Measurements from ENCODE around the gene SYNJ2BP.

SYNJ2BP gene

DNA sequence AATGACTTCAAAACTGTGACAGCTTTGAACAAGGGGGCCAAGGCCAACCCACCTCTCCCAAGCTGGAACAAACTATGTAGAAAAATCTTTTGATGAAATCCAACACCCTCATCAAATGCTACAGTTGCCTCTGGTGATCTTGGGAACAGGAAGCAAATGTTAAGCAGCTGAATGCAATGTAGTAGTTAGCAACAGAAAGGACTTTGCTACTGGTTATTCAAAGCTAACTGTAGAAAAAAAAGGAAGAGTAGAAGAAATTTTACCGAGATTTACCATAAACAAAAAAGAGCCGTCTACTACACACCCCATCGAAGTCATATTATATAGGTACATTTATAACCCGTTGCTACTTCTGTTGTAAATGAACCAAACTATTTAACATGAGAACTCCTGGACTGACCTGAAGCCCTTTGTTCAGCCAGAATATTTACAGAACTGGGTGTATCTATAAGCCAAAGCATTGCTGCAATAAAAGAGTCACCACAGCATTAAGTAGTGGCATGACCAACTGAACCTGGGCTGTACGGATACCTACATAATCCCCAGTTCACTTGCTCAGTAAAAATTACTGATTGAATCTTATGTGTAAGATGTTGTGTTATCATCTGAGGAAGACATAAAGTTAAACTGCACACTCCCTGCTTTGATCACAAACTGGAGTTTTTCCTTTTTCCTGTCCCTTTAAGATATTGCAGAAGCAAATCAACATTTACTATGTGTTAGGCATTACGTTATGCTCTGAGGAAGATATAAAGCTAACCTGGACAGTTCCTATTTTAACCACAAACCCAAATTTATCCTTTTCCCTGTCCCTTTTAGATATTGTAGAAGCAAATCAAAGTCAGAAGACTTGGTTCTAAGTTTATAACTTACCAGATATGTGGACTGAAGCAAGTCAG is 25.1 kb downstream of the SYNJ2BP start:
- DNase-seq, result no peak

DNA sequence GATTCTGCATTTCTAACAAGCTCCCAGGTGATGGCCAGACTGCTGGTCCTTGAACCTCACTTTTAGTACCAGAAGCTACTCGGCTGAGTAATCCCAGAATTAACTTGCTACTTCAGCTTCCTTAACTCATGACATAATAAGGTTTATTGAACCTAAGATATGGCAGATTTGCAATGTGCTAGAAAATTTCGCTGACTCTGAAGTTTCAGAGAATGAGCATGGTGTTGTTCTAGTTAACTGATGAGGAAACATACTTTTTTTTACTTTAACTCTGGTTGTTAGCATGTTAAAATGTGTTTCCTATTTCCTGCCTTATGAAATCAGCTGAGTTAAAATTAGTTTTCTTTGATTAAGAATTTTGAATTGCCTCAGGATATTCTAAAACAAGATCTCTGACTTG is 34.4 kb downstream of the SYNJ2BP start:
- DNase-seq, result no peak

DNA sequence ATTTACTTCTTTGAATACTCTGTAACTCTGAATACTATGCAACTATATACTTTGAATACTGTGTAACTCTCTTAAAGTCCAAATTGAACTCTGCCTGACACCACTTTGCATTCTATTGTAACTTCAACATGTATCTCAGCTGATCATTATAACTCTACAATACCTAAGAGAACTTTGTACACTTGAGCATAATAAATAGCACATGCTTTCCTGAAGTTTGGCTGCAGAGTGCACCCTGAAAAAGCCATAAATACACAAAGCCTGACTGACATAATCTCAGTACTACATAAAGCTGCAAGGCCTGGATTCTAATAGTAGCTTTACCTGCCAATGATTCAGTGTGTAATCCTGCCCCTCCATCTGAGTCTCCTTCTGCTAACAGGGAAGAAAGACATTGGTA is 36.1 kb downstream of the SYNJ2BP start:
- no peak for DNase-seq

DNA sequence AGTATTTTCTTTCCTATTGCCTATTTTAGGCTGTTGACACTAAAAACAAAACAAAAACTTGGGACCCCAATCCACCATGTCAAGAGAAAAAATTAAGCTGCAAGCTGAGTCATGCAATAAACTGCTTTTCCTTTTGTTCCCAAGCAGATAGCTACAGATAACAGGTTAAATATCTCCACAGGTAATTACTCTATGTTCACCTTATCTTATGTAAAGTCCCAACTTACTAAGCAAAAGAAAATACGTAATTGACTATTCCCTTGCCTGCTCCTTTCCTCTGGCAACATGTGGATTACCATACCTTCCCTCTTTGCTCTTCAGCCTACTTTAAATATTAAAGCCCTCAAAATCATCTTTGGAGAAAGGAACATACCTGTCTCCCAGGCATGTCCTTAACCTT is 38.2 kb downstream of the SYNJ2BP start:
- DNase-seq, result no peak
